Ammon's horn (tissue), 1 donor: ENCODE measurements around the gene OR1J2.

Source experiments
- DNase-seq: peaks from one replicate; pipeline ENCODE4 v3.0.0-alpha.2; 2016; ENCODE audit warnings: low spot score

OR1J2 gene

DNA sequence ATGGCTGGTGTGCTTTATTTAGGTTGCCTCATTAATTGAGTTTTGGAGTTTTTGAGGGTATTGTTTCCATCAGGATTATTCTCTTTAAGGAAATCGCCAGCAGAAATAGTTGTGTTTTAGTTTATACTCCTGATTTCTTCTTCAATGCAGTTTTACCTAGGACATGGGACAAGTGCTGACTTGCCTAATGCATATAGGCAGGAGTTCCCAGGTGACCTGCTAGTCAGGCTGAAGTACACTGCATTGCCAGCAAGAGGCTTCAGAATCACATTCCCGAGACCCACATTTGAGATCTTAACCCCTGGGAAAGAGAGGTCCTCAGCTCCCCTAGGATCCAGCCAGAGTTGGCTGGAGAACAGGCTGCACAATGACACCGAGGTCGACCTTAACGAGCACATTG, 40.8 kb downstream of the OR1J2 start:
- no peak for DNase-seq

DNA sequence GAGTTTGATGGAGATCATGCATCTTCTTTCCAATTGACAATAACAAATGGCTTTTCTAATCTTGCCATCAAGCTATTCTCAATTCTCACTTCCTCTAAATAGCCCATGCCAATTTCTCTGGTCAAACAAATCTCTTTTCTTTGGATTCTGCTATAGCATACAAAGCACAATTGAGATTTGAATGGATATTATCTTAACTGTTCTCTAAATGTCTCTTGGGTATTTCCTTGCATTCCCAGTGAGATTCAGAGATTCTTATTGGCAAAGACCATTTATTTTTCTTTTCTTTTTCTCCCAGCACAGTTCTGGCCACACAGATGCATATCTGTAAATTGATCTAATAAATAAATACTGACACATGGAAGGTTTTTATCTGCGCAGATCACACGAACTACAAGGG, 42.2 kb downstream of the OR1J2 start, which contains the start of gene OR1N2:
Gene OR1N2, plus strand, starts transcription at position 301 of the 400 bp plus-strand sequence. CDS start 100 bp downstream, outside the sequence.
- no peak for DNase-seq
